ENCODE data around the gene AHCTF1. TPM values are rescaled to one million over a fixed set of nuclear protein-coding genes. Genes with fewer than 3 reads are reported as not detected.
A peak's percentile ranks its signal among the peaks of the same experiment; 100 is the strongest.

Gene AHCTF1
- total and polyA plus RNA-seq, 9 of the 15 experiments (the other 6 are each of a cell fraction or from before 2014, with no cell fraction given): 9.4 to 102 (median 47.6) TPM

DNA sequence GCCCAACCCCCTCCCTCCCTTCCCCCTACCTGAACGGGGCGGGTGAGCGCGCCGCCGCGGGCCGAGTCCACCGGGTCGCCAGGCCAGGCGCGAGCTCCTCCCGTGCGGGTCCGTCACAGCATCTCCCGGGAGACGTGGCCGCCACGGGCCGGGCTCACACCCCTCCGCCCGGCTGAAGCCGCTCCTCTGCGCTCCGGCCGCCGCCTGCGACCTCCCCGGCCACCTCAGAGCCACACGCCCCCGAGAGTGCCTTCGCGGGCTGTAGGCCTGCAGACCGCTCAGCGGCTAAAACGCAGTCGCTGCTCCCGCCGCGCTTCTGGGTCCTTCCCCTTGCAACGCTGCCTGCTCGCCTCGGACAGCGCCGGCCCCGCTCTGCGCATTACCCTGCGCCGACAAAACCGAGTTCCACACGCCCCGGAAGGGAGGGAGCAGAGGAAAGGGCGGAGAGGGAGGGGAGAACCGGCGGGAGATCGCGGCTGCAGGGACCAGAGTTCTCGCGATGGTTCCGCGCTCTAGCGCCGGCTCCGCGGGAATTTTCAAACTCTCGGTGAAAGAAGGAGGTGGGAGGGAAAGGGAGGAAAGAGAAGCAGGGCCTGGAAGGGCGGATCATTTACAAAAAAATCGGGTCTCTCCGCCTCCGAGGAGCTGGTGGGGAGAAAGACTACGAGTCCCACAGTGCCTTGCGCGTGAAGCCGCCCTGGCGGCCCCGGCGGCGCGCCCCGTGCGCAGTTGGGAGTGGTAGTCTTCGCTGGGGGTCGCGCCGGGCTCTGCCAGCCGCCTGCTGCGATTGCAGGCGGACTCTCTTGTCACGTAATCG, at the start of gene AHCTF1 (continued):
- TF ChIP-seq ZBTB11 (CRISPR knock-in tag; IDR thresholded peaks at IDR 0.05) (peak in 1 of 3 experiments; percentile 85; a peak in 2 of 6 replicates), ZMIZ1 (IDR thresholded peaks at IDR 0.05; ENCODE audit: low read depth in 2 of 2, low read length in 2 of 2) (peak; percentile 65 to 66; a peak in 2 of 4 replicates), RAD51 (IDR thresholded peaks at IDR 0.05; ENCODE audit: borderline replicate concordance, low read depth) (no peak), SREBF1 (IDR thresholded peaks at IDR 0.05; ENCODE audit: borderline replicate concordance, low read depth, low read length) (no peak), EHMT2 (IDR thresholded peaks at IDR 0.05) (no peak), SREBF2 (CRISPR knock-in tag; IDR thresholded peaks at IDR 0.05) (no peak), BMI1 (IDR thresholded peaks at IDR 0.05; ENCODE audit: low read length) (no peak), ZFX (CRISPR knock-in tag; IDR thresholded peaks at IDR 0.05) (peak; percentile 98), ZNF76 (CRISPR knock-in tag; IDR thresholded peaks at IDR 0.05; ENCODE audit: borderline replicate concordance) (no peak), TAF15 (IDR thresholded peaks at IDR 0.05; ENCODE audit: low read depth, low read length) (no peak), ZFP30 (CRISPR knock-in tag; IDR thresholded peaks at IDR 0.05; ENCODE audit: borderline replicate concordance) (no peak), ILF3 (IDR thresholded peaks at IDR 0.05; ENCODE audit: borderline replicate concordance) (no peak; the same call in 1 of the 2 replicates), POU5F1 (IDR thresholded peaks at IDR 0.05; ENCODE audit: borderline replicate concordance, low read depth, low read length, partially characterized antibody) (no peak), ZZZ3 (IDR thresholded peaks at IDR 0.05) (no peak), ZSCAN29 (IDR thresholded peaks at IDR 0.05) (peak; percentile 66; the same call in 1 of the 2 replicates)
- TF ChIP-seq, protein P1, sequence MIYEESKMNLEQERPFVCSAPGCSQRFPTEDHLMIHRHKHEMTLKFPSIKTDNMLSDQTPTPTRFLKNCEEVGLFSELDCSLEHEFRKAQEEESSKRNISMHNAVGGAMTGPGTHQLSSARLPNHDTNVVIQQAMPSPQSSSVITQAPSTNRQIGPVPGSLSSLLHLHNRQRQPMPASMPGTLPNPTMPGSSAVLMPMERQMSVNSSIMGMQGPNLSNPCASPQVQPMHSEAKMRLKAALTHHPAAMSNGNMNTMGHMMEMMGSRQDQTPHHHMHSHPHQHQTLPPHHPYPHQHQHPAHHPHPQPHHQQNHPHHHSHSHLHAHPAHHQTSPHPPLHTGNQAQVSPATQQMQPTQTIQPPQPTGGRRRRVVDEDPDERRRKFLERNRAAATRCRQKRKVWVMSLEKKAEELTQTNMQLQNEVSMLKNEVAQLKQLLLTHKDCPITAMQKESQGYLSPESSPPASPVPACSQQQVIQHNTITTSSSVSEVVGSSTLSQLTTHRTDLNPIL (CRISPR knock-in tag; IDR thresholded peaks at IDR 0.05): no peak
- TF ChIP-seq, protein P2, sequence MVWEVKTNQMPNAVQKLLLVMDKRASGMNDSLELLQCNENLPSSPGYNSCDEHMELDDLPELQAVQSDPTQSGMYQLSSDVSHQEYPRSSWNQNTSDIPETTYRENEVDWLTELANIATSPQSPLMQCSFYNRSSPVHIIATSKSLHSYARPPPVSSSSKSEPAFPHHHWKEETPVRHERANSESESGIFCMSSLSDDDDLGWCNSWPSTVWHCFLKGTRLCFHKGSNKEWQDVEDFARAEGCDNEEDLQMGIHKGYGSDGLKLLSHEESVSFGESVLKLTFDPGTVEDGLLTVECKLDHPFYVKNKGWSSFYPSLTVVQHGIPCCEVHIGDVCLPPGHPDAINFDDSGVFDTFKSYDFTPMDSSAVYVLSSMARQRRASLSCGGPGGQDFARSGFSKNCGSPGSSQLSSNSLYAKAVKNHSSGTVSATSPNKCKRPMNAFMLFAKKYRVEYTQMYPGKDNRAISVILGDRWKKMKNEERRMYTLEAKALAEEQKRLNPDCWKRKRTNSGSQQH (CRISPR knock-in tag; IDR thresholded peaks at IDR 0.05): no peak

Data from K562 (cell line).